ENCODE results near the gene SLC9C2. TPM values are rescaled to one million over a fixed set of nuclear protein-coding genes. Genes with fewer than 3 reads are reported as not detected.

SLC9C2 gene
- total RNA-seq, 6 experiments from 2014 or later: not detected

DNA sequence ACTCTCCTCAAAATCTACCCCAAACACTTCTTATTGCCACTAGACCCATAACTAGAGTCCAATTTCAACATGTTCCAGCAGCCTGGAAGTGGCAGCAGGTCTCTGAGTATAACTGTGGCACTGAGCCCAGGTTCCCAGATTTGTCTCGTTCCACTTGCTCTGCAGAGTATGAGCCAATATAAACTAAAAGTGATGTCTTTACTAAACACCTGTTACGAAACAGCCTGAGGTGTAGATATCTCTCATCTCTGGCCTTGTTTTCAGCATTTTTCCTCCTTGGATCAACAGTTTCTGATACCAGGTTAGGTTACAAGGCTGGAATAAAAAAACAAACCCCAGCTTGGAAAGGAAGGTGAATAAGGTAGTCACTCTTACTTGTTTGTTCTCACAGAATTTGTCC, 150.9 kb downstream of the SLC9C2 start:
- ATAC-seq (peak; percentile 95 to 100 (median 98)), DNase-seq (peak; percentile 76 to 94 (median 81))
- Histone ChIP-seq H3K27me3 (no peaks in the 10 kb centered on the region), H3K27ac (peak overlapping the region in 2 of 3 donors; percentile 79 to 85), H3K36me3 (no peaks in the 10 kb centered on the region), H3K4me1 (peaks cover 0 to 13% (median 5%) of the 10 kb centered on the region in 4 donors), H3K9me3 (no peaks in the 10 kb centered on the region), H3K4me3 (no peak overlapping the region)
- 44% methylated on average over 2 of the region's 2 CpGs for WGBS (ENCODE audit: insufficient coverage, low coverage, low lambda C conversion rate, missing lambda C conversion rate)
- TF ChIP-seq, protein P1, sequence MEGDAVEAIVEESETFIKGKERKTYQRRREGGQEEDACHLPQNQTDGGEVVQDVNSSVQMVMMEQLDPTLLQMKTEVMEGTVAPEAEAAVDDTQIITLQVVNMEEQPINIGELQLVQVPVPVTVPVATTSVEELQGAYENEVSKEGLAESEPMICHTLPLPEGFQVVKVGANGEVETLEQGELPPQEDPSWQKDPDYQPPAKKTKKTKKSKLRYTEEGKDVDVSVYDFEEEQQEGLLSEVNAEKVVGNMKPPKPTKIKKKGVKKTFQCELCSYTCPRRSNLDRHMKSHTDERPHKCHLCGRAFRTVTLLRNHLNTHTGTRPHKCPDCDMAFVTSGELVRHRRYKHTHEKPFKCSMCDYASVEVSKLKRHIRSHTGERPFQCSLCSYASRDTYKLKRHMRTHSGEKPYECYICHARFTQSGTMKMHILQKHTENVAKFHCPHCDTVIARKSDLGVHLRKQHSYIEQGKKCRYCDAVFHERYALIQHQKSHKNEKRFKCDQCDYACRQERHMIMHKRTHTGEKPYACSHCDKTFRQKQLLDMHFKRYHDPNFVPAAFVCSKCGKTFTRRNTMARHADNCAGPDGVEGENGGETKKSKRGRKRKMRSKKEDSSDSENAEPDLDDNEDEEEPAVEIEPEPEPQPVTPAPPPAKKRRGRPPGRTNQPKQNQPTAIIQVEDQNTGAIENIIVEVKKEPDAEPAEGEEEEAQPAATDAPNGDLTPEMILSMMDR (IDR thresholded peaks at IDR 0.05): no peak
- no peak for TF ChIP-seq POLR2A (IDR thresholded peaks at IDR 0.05)
- intact Hi-C loops (cut with DNase I): no loop called here

Other genes starting within 250 kb of the SLC9C2 start
- gene PRDX6, start 125.7 kb downstream of the SLC9C2 start, total RNA-seq: 100 to 1,000 TPM; 213 to 552 (median 407) TPM
- gene TEX50, start 32.3 kb upstream of the SLC9C2 start, total RNA-seq: not detected
- gene ANKRD45, start 66.8 kb upstream of the SLC9C2 start, total RNA-seq: under 1 TPM in 1 of 6 experiments, not detected in 5; 0.15 TPM
- 10 to 100 TPM in 5 of 6 experiments, 1 to 10 TPM in 1; 9.2 to 15.5 (median 12.5) TPM for gene KLHL20, start 111.9 kb upstream of the SLC9C2 start, total RNA-seq
- gene DARS2, start 221.6 kb upstream of the SLC9C2 start, total RNA-seq: 10 to 100 TPM in 5 of 6 experiments, 1 to 10 TPM in 1; 10.0 to 14.6 (median 13.4) TPM
- gene CENPL, start 221.8 kb upstream of the SLC9C2 start, total RNA-seq: 1 to 10 TPM; 1.0 to 2.2 (median 1.6) TPM